OCI-LY1 (cell line): Measurements from ENCODE around the gene RASA3.

Experiments
- H2AFZ ChIP-seq: fragments of 200-600 bp; sonication (generic), shearing (Covaris generic); 2 replicates; pipeline ENCODE4 v1.6.0; 2014; ENCODE audit warnings: antibody characterized with exemption, mild to moderate bottlenecking, low read length
- H3F3A ChIP-seq: fragments of 200-600 bp; sonication (generic), shearing (Covaris generic); 2 replicates; pipeline ENCODE4 v1.6.0; 2014; ENCODE audit warnings: mild to moderate bottlenecking, antibody characterized with exemption, low read length, moderate library complexity; ENCODE audit not compliant: insufficient read depth
- H3K27ac ChIP-seq: fragments of 200-600 bp; sonication (generic); 2 replicates; pipeline ENCODE4 v1.5.1; 2014; ENCODE audit warnings: low read length, mixed run types, mild to moderate bottlenecking, low read depth; ENCODE audit not compliant: poor library complexity, severe bottlenecking
- H3K27me3 ChIP-seq: fragments of 200-600 bp; sonication (generic); 2 replicates; pipeline ENCODE4 v1.6.0; 2014; ENCODE audit warnings: antibody characterized with exemption, mild to moderate bottlenecking, low read length, moderate library complexity; ENCODE audit not compliant: insufficient read depth
- H3K36me3 ChIP-seq: fragments of 200-600 bp; sonication (generic); 2 replicates; pipeline ENCODE4 v1.6.1; 2014; ENCODE audit warnings: mild to moderate bottlenecking, antibody characterized with exemption, low read length, moderate library complexity, mixed read lengths; ENCODE audit not compliant: insufficient read depth
- H3K4me1 ChIP-seq: fragments of 200-600 bp; sonication (generic); 2 replicates; pipeline ENCODE4 v1.5.1; 2014; ENCODE audit warnings: mild to moderate bottlenecking, low read length, moderate library complexity; ENCODE audit not compliant: insufficient read depth, severe bottlenecking
- H3K4me2 ChIP-seq: fragments of 200-600 bp; sonication (generic), shearing (Covaris generic); 2 replicates; pipeline ENCODE4 v1.6.1; 2014; ENCODE audit warnings: low read length
- H3K4me3 ChIP-seq: fragments of 200-600 bp; sonication (generic); 2 replicates; pipeline ENCODE4 v1.5.1; 2014; ENCODE audit warnings: low read length, low read depth, mild to moderate bottlenecking, mixed read lengths; ENCODE audit not compliant: poor library complexity, severe bottlenecking
- H3K79me2 ChIP-seq: fragments of 200-600 bp; shearing (Covaris generic); 2 replicates; pipeline ENCODE4 v1.6.1; 2016; ENCODE audit warnings: mixed run types, low read length, mixed read lengths; ENCODE audit not compliant: insufficient read depth
- H3K9ac ChIP-seq: fragments of 200-600 bp; sonication (generic), shearing (Covaris generic); 2 replicates; pipeline ENCODE4 v1.6.1; 2014; ENCODE audit warnings: mild to moderate bottlenecking, low read length, mixed read lengths
- H3K9me2 ChIP-seq: fragments of 200-600 bp; sonication (generic), shearing (Covaris generic); 2 replicates; pipeline ENCODE4 v1.6.1; 2014; ENCODE audit warnings: low read depth, mild to moderate bottlenecking, low read length, mixed read lengths
- H3K9me3 ChIP-seq: fragments of 200-600 bp; shearing (Covaris generic); 2 replicates; pipeline ENCODE4 v1.6.1; 2014; ENCODE audit warnings: low read length, mixed read lengths
- H4K20me1 ChIP-seq: fragments of 200-600 bp; sonication (generic), shearing (Covaris generic); 2 replicates; pipeline ENCODE4 v1.6.0; 2016; ENCODE audit warnings: mild to moderate bottlenecking, low read length; ENCODE audit not compliant: insufficient read depth
- EZH2 ChIP-seq: fragments of 200-600 bp; sonication (generic), shearing (Covaris generic); IDR thresholded peaks from 2 replicates; pipeline ENCODE4 v1.8.0; 2017; ENCODE audit warnings: borderline replicate concordance, mixed run types, mild to moderate bottlenecking, antibody characterized with exemption, low read length, moderate library complexity, mixed read lengths
- TF ChIP-seq, protein P1 (sequence below): fragments of 200-600 bp; sonication (generic), shearing (Covaris generic); IDR thresholded peaks from 2 replicates; pipeline ENCODE4 v1.5.1; 2017; ENCODE audit warnings: mild to moderate bottlenecking, antibody characterized with exemption, low read length, moderate library complexity, mixed read lengths

The RASA3 gene

DNA sequence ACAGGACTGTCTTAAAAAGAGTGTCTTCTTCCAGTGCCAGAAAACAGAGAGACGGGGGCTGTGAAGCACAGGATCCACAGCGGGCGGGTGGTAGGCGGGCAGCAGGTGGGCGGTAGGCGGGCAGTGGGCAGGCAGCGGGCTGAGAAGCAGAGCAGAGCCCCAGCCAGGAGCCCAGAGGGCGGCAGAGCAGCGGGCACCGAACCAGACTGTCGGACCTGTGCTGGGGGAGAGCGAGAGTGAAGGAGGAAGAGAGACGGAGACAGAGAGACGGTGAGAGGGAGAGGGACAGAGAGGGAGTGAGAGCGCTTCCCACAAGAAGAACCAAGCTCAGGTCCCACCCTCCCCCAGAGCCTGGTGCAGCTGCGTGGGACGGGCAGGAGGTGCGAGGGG is 30.3 kb downstream of the RASA3 start:
- H3K4me3 ChIP-seq: no peak overlapping the region
- H3K9ac ChIP-seq: no peak overlapping the region
- no peaks in the 10 kb centered on the region for H3K9me2 ChIP-seq
- no peak for TF ChIP-seq EZH2
- TF ChIP-seq, protein P1, sequence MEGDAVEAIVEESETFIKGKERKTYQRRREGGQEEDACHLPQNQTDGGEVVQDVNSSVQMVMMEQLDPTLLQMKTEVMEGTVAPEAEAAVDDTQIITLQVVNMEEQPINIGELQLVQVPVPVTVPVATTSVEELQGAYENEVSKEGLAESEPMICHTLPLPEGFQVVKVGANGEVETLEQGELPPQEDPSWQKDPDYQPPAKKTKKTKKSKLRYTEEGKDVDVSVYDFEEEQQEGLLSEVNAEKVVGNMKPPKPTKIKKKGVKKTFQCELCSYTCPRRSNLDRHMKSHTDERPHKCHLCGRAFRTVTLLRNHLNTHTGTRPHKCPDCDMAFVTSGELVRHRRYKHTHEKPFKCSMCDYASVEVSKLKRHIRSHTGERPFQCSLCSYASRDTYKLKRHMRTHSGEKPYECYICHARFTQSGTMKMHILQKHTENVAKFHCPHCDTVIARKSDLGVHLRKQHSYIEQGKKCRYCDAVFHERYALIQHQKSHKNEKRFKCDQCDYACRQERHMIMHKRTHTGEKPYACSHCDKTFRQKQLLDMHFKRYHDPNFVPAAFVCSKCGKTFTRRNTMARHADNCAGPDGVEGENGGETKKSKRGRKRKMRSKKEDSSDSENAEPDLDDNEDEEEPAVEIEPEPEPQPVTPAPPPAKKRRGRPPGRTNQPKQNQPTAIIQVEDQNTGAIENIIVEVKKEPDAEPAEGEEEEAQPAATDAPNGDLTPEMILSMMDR: no peak
- no peaks in the 10 kb centered on the region for H3K9me3 ChIP-seq
- peaks cover 27% of the 10 kb centered on the region for H3K4me1 ChIP-seq
- peak overlapping the region; percentile 48 for H3K27ac ChIP-seq
- no peak overlapping the region for H2AFZ ChIP-seq
- no peak overlapping the region for H3K4me2 ChIP-seq
- H4K20me1 ChIP-seq: no peaks in the 10 kb centered on the region
- H3K27me3 ChIP-seq: no peaks in the 10 kb centered on the region
- no peaks in the 10 kb centered on the region for H3K79me2 ChIP-seq
- H3F3A ChIP-seq: no peaks in the 10 kb centered on the region
- no peaks in the 10 kb centered on the region for H3K36me3 ChIP-seq

DNA sequence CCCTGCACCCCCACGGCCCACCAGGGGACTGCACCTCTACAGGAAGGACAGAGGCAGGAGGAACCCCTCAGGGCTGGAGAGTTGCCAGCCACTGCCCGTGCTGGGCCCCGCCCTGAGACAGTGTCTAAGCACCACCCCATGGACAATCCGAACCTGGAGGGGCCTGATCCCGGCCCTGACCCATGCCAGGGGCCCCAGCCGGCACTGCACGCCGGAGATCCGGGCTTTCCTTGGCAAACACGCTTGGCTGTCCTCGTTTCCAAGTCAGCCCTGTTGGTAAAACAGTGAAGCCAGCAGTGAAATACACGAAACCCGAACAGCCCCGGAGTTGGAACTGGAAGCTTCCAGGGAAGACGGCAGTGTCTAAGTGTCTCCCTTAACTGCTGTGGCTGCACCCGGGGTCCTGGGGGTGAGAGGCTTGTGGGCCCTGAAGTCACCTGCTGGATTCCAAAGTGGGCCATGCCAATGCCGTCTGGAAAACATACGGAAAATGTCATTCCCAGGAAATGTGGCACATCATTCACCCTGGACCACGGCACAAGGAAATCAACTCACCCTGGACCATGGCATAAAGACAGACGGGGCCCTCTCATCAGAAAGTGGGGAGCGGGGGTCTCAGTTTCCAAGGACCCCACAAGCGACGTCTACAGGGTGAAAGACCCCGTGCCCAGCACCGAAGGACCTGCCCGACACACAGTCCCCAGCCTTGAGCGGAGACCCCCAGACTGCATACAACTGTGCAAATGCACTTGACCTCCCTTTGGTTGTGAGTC is 30.9 kb downstream of the RASA3 start:
- Histone ChIP-seq H3K4me1 (peaks cover 27% of the 10 kb centered on the region), H3K79me2 (no peaks in the 10 kb centered on the region), H4K20me1 (no peaks in the 10 kb centered on the region), H3K27me3 (no peaks in the 10 kb centered on the region), H3K9me3 (no peaks in the 10 kb centered on the region), H3K9ac (no peak overlapping the region), H3K27ac (peak overlapping the region; percentile 54), H3K4me2 (no peak overlapping the region), H3K9me2 (no peaks in the 10 kb centered on the region), H3K36me3 (no peaks in the 10 kb centered on the region), H3F3A (no peaks in the 10 kb centered on the region), H2AFZ (no peak overlapping the region), H3K4me3 (no peak overlapping the region)
- TF ChIP-seq, protein P1: no peak
- TF ChIP-seq EZH2: no peak

DNA sequence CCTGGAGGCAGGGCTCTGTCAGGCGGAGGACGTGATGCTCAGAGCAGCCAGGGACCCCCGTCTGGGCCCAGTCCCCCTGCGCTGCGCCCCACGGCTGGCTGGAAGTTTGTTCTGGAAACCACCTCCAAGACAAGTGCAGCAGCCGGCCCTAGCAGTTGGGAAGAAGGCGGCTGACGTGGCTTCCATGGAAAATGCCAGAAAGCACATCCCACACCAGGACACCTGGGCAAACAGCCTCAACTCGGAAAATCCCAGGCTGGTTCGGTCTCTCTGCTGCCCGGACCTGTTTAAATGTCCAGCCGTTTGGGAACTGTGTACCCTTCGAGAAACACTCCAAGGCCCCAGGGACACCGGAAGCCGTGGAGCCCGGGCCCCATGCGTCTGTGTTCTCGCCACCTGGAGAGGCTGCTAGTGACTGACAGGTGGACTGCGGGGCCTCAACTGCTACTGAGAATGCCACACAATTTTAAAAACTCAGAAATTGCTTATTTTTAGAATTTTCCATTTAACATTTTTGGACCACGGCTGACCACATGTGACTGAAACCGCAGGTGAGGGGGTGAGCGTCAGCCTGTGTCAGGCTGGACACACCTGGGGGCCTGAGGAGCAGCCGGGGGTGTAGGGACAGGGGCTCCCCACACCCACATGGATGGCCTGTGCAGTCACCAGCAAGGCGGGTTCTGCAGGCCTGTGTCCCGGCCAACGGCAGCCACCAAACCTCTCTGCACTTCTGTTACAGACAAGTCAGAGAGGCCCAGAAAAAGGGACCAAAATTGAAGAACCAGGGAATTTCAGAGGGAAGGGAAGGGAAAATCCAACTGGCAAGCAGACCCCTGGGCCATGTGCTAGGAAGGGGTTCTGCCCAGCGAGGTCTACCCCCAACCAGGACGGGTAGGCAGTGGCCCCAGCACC is 31.7 kb downstream of the RASA3 start:
- Histone ChIP-seq H3K9me3 (no peaks in the 10 kb centered on the region), H3K79me2 (no peaks in the 10 kb centered on the region), H3K36me3 (no peaks in the 10 kb centered on the region)

More for the DNA sequence above, 31.7 kb downstream of the RASA3 start:
- peak overlapping the region; percentile 54 for H3K27ac ChIP-seq
- 0 out of 2 replicates have a peak overlapping the region, but pooled peaks have one; percentile 0 for H3K4me2 ChIP-seq
- H3F3A ChIP-seq: no peaks in the 10 kb centered on the region
- peaks cover 27% of the 10 kb centered on the region for H3K4me1 ChIP-seq
- no peaks in the 10 kb centered on the region for H4K20me1 ChIP-seq
- H3K4me3 ChIP-seq: no peak overlapping the region
- no peak overlapping the region for H3K9ac ChIP-seq
- H2AFZ ChIP-seq: no peak overlapping the region
- H3K9me2 ChIP-seq: no peaks in the 10 kb centered on the region
- no peak for TF ChIP-seq EZH2
- TF ChIP-seq, protein P1: no peak
- no peaks in the 10 kb centered on the region for H3K27me3 ChIP-seq
